Brain microvascular endothelial cell (primary cell): ENCODE data around the gene ELMO3.

Experiments used
- DNase-seq: peaks from one replicate; pipeline ENCODE4 v3.0.0-alpha.2; 2020
- H3K27ac ChIP-seq: fragments of 250-450 bp; sonication (Bioruptor Pico); 2 replicates; pipeline ENCODE4 v1.5.1; 2020; ENCODE audit warnings: mild to moderate bottlenecking, moderate library complexity
- H3K27me3 ChIP-seq: fragments of 250-450 bp; sonication (Bioruptor Pico); replicated peaks from 2 replicates; pipeline ENCODE4 v1.5.1; 2020; ENCODE audit warnings: mild to moderate bottlenecking
- H3K36me3 ChIP-seq: fragments of 250-450 bp; sonication (Bioruptor Pico); replicated peaks from 2 replicates; pipeline ENCODE4 v1.5.1; 2020; ENCODE audit warnings: mild to moderate bottlenecking
- H3K4me3 ChIP-seq: 2 replicates; pipeline ENCODE4 v1.5.1; 2011; ENCODE audit warnings: low read depth, mild to moderate bottlenecking, control low read depth, low read length, moderate library complexity
- CTCF ChIP-seq: IDR thresholded peaks from 2 replicates; pipeline ENCODE4 v1.5.1; 2011; ENCODE audit warnings: low read depth, mild to moderate bottlenecking, moderate library complexity, low read length, control low read depth, inconsistent platforms; ENCODE audit errors: missing control alignments
- in situ Hi-C: cut with HindIII; loops from 2 replicates; pipeline ENCODE4 v1.10.0; 2017; ENCODE audit warnings: low sequenced_read_pairs, low pct_ligation_motif_present

Gene ELMO3

DNA sequence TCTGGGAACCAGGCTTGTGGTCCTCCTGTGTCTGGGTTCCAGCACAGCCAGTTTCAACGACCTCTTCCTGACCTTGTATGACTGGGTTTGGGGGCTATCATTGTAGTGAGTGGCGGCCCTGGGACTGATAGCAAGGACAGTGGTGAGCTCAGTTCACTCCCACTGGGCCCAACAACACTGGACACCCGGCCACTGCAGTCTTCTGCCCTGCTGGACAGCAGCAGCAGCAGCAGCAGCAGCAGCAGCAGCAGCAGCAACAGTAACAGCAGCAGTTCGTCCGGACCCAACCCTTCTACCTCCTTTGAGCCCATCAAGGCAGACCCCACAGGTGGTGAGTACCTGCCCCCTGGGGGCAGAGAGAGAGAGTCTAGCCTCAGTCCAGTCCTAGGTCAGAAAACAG lies 3.3 kb upstream of the ELMO3 start:
- H3K27ac ChIP-seq: no peak overlapping the region
- no peak for TF ChIP-seq CTCF
- peaks cover 53% of the 10 kb centered on the region for H3K36me3 ChIP-seq
- DNase-seq: no peak
- in situ Hi-C loops: no loop called here
- no peaks in the 10 kb centered on the region for H3K27me3 ChIP-seq
- H3K4me3 ChIP-seq: no peak overlapping the region

DNA sequence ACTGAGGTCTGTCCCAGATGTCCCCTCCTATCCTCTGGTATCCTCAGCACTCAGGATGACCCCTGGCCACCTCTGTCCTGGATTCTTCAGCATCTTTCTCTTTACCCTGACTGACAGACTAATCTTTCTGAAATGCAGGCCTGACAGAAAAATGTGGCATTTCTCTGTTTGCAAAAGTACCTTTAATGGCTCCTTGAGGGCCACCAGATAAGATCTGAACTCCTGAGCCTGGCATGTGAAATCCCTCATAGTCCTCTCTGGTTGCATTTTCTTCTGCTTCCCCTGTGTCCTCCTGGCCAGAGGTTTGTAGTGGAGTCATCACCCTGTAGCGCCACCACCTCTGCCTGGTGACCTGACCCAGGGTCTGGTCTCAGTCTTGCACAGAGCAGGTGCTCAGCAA lies 2.0 kb upstream of the ELMO3 start:
- H3K27me3 ChIP-seq: no peaks in the 10 kb centered on the region
- no peak for DNase-seq
- H3K4me3 ChIP-seq: no peak overlapping the region
- in situ Hi-C loops: no loop called here
- H3K36me3 ChIP-seq: peaks cover 60% of the 10 kb centered on the region
- no peak for TF ChIP-seq CTCF
- no peak overlapping the region for H3K27ac ChIP-seq

DNA sequence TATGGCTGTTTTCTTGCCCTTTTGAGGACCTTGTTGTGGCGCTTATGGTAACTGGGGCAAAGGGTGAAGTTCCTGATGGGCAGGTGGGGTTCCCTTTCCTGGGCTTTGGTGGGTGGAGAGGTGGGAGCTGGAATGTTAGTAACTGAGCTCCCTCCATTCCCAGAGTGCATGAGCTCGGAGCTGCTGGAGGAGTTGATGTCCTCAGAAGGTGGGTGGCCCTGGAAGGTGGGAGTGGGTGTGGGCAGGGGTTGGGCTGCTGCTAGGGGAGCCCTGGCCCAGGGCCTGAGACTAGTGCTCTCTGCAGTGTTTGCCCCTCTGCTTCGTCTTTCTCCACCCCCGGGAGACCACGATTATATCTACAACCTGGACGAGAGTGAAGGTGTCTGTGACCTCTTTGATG lies 1.2 kb upstream of the ELMO3 start:
- in situ Hi-C loops: no loop called here
- Histone ChIP-seq H3K36me3 (peaks cover 64% of the 10 kb centered on the region), H3K27me3 (no peaks in the 10 kb centered on the region), H3K27ac (no peak overlapping the region), H3K4me3 (no peak overlapping the region)
- DNase-seq: no peak
- no peak for TF ChIP-seq CTCF

- TF ChIP-seq CTCF: peak; percentile 88
- DNase-seq: no peak
- Histone ChIP-seq H3K36me3 (peaks cover 63% of the 10 kb centered on the region), H3K27me3 (no peaks in the 10 kb centered on the region), H3K4me3 (no peak overlapping the region), H3K27ac (no peak overlapping the region)
- in situ Hi-C loops: no loop called here
Observed at GRCh38 chr16:67198238-67198734, 645 bp upstream of the ELMO3 start.

DNA sequence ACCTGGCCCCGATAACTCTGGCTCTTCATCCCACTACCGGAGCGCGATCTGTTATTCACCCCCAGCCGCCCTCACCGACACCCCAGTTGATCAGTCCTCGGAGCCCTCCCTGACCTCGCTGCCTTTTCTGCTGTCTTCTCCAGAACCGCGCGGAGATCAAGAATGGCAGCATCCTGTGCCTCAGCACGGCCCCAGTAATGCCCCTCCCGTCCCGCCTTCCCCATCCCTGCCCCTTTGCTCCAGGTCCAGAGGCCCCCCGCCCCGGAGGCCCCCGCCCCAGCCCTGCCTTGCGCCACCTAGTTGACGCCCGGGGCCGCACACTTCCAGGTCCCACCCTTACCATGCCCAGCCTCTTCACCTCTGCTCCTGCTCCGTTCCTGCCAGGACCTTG lies 872 bp downstream of the ELMO3 start:
- in situ Hi-C loops: no loop called here
- Histone ChIP-seq H3K4me3 (no peak overlapping the region), H3K27me3 (no peaks in the 10 kb centered on the region), H3K36me3 (peaks cover 57% of the 10 kb centered on the region), H3K27ac (no peak overlapping the region)
- DNase-seq: no peak
- TF ChIP-seq CTCF: peak; percentile 10

DNA sequence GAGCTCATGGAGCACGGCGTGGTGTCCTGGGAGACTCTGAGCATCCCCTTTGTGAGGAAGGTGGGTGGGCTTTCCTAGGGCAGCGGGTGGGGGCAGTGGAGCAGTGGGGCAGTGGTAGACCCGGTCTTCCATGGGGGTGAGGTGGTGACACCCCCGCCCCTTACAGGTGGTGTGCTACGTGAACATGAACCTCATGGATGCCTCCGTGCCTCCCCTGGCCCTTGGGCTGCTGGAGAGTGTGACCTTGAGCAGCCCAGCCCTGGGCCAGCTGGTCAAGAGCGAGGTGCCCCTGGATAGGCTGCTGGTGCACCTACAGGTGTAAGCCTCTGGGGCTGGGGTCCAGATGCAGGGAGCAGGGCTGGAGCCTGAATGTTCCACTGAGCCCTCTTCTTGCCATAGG lies 1.6 kb downstream of the ELMO3 start:
- in situ Hi-C loops: no loop called here
- TF ChIP-seq CTCF: no peak
- no peak overlapping the region for H3K27ac ChIP-seq
- H3K27me3 ChIP-seq: no peaks in the 10 kb centered on the region
- no peak for DNase-seq
- H3K36me3 ChIP-seq: peaks cover 50% of the 10 kb centered on the region
- no peak overlapping the region for H3K4me3 ChIP-seq
